Omental fat pad (tissue), 4 donors: Measurements from ENCODE around the gene SLC11A1. TPM values are rescaled to one million over a fixed set of nuclear protein-coding genes. Genes with fewer than 3 reads are reported as not detected.

Experiments
- ATAC-seq: fragments of 150-250 bp; one replicate; pipeline ENCODE4 v1.9.1; 2016; ENCODE audit warnings: mild to moderate bottlenecking, moderate library complexity; ENCODE audit not compliant: low FRiP score
- DNase-seq: peaks from one replicate; pipeline ENCODE4 v3.0.0-alpha.2; 2019; ENCODE audit warnings: low spot score
- total RNA-seq, 4 donors: library from RNA; depleted of rRNA; stranded (reverse); fragments of >200 nt; gene quantifications; one replicate each; pipeline ENCODE4 v1.1.0, GENCODE V29; 2016
- TF ChIP-seq, protein P1 (sequence below), 3 donors: fragments of 450-650 bp; IDR thresholded peaks; one replicate each; pipeline ENCODE4 v1.5.1; 2016 to 2017; ENCODE audit warnings: antibody characterized with exemption in 3 of 3, mild to moderate bottlenecking in 3 of 3, moderate library complexity in 2 of 3

Gene SLC11A1
- total RNA-seq, 4 donors from 2014 or later, result 40.0 to 218 (median 127) TPM

DNA sequence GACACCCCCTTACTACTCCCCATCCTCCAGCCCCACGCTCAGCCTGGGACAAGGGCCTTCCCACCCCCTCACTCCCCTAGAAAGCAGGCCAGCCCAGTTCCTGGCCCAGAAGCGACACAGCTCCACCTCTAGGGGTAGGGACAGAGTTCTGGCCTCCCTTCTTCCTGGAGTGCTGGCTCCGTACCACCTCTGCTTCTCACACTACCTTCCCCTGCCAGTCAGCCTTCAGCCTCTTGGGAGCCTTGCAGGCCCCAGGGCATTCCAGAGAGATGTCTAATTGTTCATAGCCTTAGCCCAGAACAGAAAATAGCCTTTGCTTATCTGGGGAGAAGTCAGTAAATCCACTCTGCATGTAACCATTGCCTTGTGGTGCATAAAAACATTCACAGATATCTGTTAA lies 38.5 kb upstream of the SLC11A1 start:
- ATAC-seq, result no peak
- no peak for DNase-seq
- TF ChIP-seq, protein P1, sequence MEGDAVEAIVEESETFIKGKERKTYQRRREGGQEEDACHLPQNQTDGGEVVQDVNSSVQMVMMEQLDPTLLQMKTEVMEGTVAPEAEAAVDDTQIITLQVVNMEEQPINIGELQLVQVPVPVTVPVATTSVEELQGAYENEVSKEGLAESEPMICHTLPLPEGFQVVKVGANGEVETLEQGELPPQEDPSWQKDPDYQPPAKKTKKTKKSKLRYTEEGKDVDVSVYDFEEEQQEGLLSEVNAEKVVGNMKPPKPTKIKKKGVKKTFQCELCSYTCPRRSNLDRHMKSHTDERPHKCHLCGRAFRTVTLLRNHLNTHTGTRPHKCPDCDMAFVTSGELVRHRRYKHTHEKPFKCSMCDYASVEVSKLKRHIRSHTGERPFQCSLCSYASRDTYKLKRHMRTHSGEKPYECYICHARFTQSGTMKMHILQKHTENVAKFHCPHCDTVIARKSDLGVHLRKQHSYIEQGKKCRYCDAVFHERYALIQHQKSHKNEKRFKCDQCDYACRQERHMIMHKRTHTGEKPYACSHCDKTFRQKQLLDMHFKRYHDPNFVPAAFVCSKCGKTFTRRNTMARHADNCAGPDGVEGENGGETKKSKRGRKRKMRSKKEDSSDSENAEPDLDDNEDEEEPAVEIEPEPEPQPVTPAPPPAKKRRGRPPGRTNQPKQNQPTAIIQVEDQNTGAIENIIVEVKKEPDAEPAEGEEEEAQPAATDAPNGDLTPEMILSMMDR (IDR thresholded peaks at IDR 0.05), result no peak

DNA sequence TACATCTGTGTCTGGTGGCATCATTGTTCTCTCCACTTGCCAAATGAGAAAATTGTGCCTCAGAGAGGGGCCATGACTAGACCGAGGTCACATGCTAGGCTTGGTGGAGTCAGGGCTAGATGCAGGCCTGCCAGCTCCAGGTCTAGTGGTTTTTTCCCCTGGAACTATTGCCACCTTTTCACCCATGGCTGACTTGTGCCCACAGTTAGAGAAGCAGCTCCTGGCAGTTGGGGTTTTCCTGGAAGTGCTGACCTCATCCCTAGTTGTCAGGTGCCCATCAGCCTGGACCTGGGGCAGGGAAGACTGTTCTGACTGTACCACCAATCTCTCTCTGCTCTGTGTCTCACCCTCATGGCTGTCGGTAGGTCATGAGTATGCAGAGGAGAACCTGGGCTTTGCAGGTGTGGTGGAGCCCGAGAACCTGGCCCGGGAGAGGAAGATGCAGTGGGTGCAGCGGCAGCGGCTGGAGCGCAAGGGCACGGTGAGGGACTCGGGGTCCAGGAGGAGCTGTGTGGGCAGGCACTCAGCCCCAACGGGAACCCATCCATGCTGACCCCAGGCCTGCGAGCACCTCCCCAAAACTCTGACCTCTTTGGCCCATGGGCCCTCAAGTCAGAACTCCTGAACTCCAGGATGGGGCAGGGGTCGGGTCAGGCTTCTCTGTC lies 37.9 kb upstream of the SLC11A1 start:
- ATAC-seq (no peak), DNase-seq (no peak)
- TF ChIP-seq, protein P1 (IDR thresholded peaks at IDR 0.05), result no peak

DNA sequence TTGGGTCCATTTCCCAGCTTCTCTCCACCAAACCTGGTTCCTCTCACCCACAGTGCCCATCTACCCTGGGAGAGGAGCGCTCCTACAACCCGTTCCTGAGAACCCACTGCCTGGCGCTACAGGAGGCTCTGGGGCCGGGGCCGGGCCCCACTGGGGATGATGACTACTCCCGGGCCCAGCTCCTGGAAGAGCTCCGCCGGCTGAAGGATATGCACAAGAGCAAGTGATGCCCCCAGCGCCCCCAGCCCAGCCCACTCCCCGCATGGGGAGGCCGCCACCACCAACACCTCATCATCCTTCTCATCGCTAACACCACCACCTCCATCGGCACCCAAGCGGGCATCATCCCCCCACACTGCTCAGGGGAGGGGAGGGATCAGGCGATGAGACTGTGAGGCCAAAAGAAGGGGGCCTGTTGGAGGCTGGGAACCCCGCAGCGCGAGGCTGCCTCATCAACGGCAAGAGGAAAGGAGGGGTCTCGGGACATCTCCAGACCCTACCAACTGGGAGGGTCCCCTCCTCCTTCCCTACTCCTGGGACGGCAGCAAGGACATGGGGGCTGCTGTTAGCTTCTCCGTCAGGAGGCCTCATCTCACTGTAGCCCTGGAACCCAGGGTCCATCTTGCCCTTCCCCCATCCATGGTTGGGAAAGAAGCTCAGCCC lies 37.2 kb upstream of the SLC11A1 start:
- no peak for ATAC-seq
- DNase-seq, result no peak
- TF ChIP-seq, protein P1 (IDR thresholded peaks at IDR 0.05), result no peak

DNA sequence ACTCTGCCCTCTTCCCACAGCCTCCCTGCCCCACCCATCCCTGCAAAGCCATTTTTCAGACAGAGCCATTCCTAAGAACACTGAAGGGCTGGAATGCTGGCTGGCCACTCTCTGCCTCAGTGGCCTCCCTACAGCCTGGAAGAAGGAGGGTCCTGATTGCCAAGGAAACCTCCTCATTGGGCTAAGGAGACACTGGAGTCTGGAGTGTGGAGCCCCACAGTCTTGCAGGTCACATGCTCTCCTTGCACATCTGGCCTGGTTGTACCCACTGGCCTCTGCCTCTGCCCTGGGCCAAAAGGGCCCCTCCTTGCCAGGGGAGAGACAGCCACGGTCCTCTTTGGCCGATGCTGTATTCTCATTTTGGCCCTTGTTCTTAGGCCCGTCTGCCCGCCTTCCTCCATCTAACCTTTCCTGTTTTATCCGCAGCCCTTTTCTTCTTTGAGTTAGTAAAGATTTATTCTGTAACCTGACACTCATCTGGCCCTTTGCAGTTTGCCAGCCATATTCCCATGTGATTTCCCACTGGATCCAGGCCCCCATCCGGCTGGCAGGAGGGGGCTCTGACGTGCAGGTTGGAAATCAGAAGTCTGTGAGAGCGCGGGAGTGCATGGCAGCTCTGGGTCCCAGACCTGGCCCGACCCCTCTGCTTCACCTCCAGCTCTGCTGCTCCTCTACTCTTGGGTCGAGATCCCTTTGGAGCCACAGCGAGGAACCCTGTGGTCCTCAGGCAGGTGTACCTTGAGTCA lies 36.4 kb upstream of the SLC11A1 start:
- DNase-seq, result no peak
- TF ChIP-seq, protein P1 (IDR thresholded peaks at IDR 0.05), result no peak
- ATAC-seq, result no peak

DNA sequence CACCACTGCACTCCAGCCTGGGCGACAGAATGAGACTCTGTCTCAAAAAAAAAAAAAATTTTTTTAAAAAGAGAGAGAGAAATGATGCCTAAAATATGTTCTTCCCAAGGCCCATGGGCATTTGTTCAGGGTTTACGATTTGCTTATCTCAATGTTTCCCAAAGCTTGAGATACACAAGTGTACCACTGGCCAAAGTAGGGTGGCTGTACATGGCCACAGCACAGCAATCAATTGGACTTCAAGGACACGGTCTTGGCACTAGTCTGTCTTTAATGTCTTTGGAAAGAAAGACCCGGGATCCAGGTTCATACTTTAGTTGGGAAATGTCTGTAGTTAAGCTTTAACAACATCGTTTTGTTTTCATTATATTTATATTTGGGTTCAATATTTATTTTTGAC lies 34.9 kb upstream of the SLC11A1 start:
- TF ChIP-seq, protein P1 (IDR thresholded peaks at IDR 0.05), result no peak
- DNase-seq (no peak), ATAC-seq (no peak)

- no peak for DNase-seq
- no peak for ATAC-seq
- TF ChIP-seq, protein P1 (IDR thresholded peaks at IDR 0.05), result no peak
These were observed 28.0 kb upstream of the SLC11A1 start for GRCh38 chr2:218354045-218354444.
